ENCODE measurements around the gene NKX1-1.

GRCh38 chr4:1364217-1364616, 42.0 kb downstream of the NKX1-1 start:
- no peak for TF ChIP-seq CTCF (IDR thresholded peaks at IDR 0.05)
- no peak for TF ChIP-seq POLR2A (IDR thresholded peaks at IDR 0.05)
